ENCODE data around the gene SHANK1.

- TF ChIP-seq CTCF (IDR thresholded peaks at IDR 0.05), result no peak
- TF ChIP-seq EP300 (IDR thresholded peaks at IDR 0.05), result no peak
Measured at GRCh38 chr19:50661023-50661422, 58.6 kb downstream of the SHANK1 start.
